GM12892 (cell line): Measurements from ENCODE around the gene CD247.

Experiments used
- POLR2A ChIP-seq: IDR thresholded peaks from 2 replicates; pipeline ENCODE4 v1.6.1; 2011; ENCODE audit warnings: low read depth, low read length, control low read depth
- POLR2AphosphoS5 ChIP-seq: IDR thresholded peaks from 2 replicates; pipeline ENCODE4 v1.6.1; 2011; ENCODE audit warnings: low read depth, low read length, control low read depth

DNA sequence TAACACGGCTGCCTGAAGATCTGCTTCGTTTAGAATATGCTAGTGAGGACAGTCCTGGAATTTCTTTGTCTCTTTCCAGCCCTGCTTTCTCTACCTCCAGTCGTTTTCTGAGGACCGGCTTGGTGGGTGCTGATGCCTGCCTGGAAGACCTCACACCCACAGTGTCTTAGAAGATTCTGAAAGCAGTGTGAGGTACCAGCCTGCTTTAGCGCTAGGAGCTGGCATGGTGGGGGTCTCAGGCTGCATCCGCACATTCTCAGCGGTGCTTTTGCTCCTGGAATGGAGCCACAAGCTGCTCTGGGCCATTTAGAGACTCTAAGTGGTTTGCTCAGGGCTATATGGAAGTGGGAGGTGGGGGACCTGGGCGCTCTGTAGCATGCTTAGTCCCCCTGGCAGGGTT lies 61.4 kb downstream of the CD247 start:
- TF ChIP-seq POLR2AphosphoS5 (no peak), POLR2A (no peak)
